HCT116 (cell line): ENCODE measurements around the gene C1orf116. TPM values are rescaled to one million over a fixed set of nuclear protein-coding genes. Genes with fewer than 3 reads are reported as not detected.

Experiments
- ATAC-seq: fragments of 200-7000 bp; cut with Tn5 transposase; 2 replicates; pipeline ENCODE4 v1.9.1; 2020; ENCODE audit warnings: mild to moderate bottlenecking, moderate library complexity
- BruUV-seq: library from RNA; stranded (reverse); fragments of 400-500 nt; replicated peaks from 2 replicates; lab custom pipeline; 2021; lab: Mats Ljungman, UMichigan
- CTCF ChIA-PET: fragments of 300-600 bp; sonication (Branson Sonifier 250); formaldehyde crosslinking; loops from one replicate; lab custom pipeline; 2021; ENCODE audit warnings: antibody characterized with exemption; lab: Charles Lee
- POLR2A ChIA-PET: fragments of 300-600, 350-600 bp; sonication (Branson Sonifier 250); formaldehyde crosslinking; loops from one replicate; lab custom pipeline; 2021; ENCODE audit warnings: antibody characterized with exemption; lab: Charles Lee
- RAD21 ChIA-PET, 2 experiments: fragments of 300-600 bp; sonication (Branson Sonifier 250); formaldehyde crosslinking; loops; one replicate each; lab custom pipeline; 2023; ENCODE audit warnings: low total read pairs in 2 of 2; ENCODE audit not compliant: uncharacterized antibody in 2 of 2, unreplicated experiment in 2 of 2, low non-redundant PET in 1 of 2; lab: Charles Lee
- DNase-seq: peaks from one replicate; pipeline ENCODE4 v3.0.0-alpha.2; 2010; ENCODE audit warnings: low read depth, low spot score
- H2AFZ ChIP-seq: fragments of 200-600 bp; shearing (Covaris generic), sonication (generic); 2 replicates; pipeline ENCODE4 v1.6.1; 2017; ENCODE audit warnings: low read depth, mixed run types, mixed read lengths, antibody characterized with exemption, low read length; ENCODE audit not compliant: poor library complexity, severe bottlenecking
- H3K27ac ChIP-seq: 2 replicates; pipeline ENCODE4 v1.5.1; 2012; ENCODE audit warnings: low read depth, low read length
- H3K27me3 ChIP-seq: fragments of 200-600 bp; sonication (generic); 2 replicates; pipeline ENCODE4 v1.6.1; 2016; ENCODE audit warnings: mixed run types, low read length, mixed read lengths; ENCODE audit not compliant: insufficient read depth
- H3K36me3 ChIP-seq, 2 experiments: fragments of 200-500 bp in 1 of 2; fragments of 200-600 bp in 1 of 2; sonication (Bioruptor generic) in 1 of 2; sonication (generic) in 1 of 2; 2 replicates each; pipeline versions ENCODE4 v1.5.1 to v1.6.1; 2014 to 2016; ENCODE audit warnings: low read length in 2 of 2, inconsistent platforms in 1 of 2, mixed read lengths in 1 of 2, mixed run types in 1 of 2; ENCODE audit not compliant: insufficient read depth in 2 of 2, control insufficient read depth in 1 of 2
- H3K4me1 ChIP-seq, 2 experiments: fragments of 200-600 bp in 1 of 2; sonication (generic) in 1 of 2; 2 replicates each; pipeline versions ENCODE4 v1.5.1 to v1.6.1; 2012 to 2017; ENCODE audit warnings: low read length in 2 of 2, inconsistent platforms in 1 of 2, mild to moderate bottlenecking in 1 of 2, mixed read lengths in 1 of 2, mixed run types in 1 of 2, moderate library complexity in 1 of 2; ENCODE audit not compliant: insufficient read depth in 2 of 2, control insufficient read depth in 1 of 2
- H3K4me2 ChIP-seq: fragments of 200-600 bp; sonication (generic); 2 replicates; pipeline ENCODE4 v1.6.1; 2017; ENCODE audit warnings: mixed run types, low read length, mixed read lengths
- H3K4me3 ChIP-seq, 2 experiments: fragments of 200-600 bp in 1 of 2; sonication (generic) in 1 of 2; replicated peaks in 1 of 2; 2 replicates each; pipeline ENCODE4 v1.5.1; 2011 to 2016; ENCODE audit warnings: low read length in 2 of 2, control low read depth in 1 of 2, low read depth in 1 of 2, mild to moderate bottlenecking in 1 of 2, mixed read lengths in 1 of 2, mixed run types in 1 of 2
- H3K79me2 ChIP-seq: fragments of 200-600 bp; sonication (generic); 2 replicates; pipeline ENCODE4 v1.6.1; 2017; ENCODE audit warnings: mild to moderate bottlenecking, mixed run types, low read length, moderate library complexity, mixed read lengths; ENCODE audit not compliant: insufficient read depth
- H3K9ac ChIP-seq: fragments of 200-600 bp; sonication (generic); 2 replicates; pipeline ENCODE4 v1.6.1; 2016; ENCODE audit warnings: low read length, mixed read lengths
- H3K9me2 ChIP-seq: fragments of 200-600 bp; sonication (generic), shearing (Covaris generic); 2 replicates; pipeline ENCODE4 v1.6.1; 2017; ENCODE audit warnings: mixed run types, mild to moderate bottlenecking, moderate library complexity; ENCODE audit not compliant: insufficient read depth
- H3K9me3 ChIP-seq, 2 experiments: fragments of 200-500 bp in 1 of 2; fragments of 200-600 bp in 1 of 2; sonication (Bioruptor generic) in 1 of 2; sonication (generic) in 1 of 2; 2 replicates each; pipeline ENCODE4 v1.6.1; 2014 to 2017; ENCODE audit warnings: low read length in 2 of 2, mixed read lengths in 2 of 2, inconsistent platforms in 1 of 2, low read depth in 1 of 2, mild to moderate bottlenecking in 1 of 2, mixed run types in 1 of 2, moderate library complexity in 1 of 2; ENCODE audit not compliant: control insufficient read depth in 1 of 2, insufficient read depth in 1 of 2
- H4K20me1 ChIP-seq: fragments of 200-600 bp; sonication (generic), shearing (Covaris generic); 2 replicates; pipeline ENCODE4 v1.6.1; 2017; ENCODE audit warnings: mixed run types, mild to moderate bottlenecking, moderate library complexity; ENCODE audit not compliant: insufficient read depth
- CBX3 ChIP-seq: IDR thresholded peaks from 2 replicates; pipeline ENCODE4 v1.6.1; 2012; ENCODE audit warnings: low read depth
- CTCF ChIP-seq, 3 experiments: fragments of 200-600 bp in 1 of 3; sonication (generic) in 1 of 3; IDR thresholded peaks in 2 of 3; conservative IDR thresholded peaks in 1 of 3; 2 replicates each; pipeline ENCODE4 v1.5.1; 2012 to 2017; ENCODE audit warnings: low read depth in 2 of 3, low read length in 2 of 3, antibody characterized with exemption in 1 of 3, borderline replicate concordance in 1 of 3, control low read depth in 1 of 3, mild to moderate bottlenecking in 1 of 3, mixed read lengths in 1 of 3, mixed run types in 1 of 3, moderate library complexity in 1 of 3; ENCODE audit not compliant: insufficient read depth in 1 of 3
- EGR1 ChIP-seq: IDR thresholded peaks from 2 replicates; pipeline ENCODE4 v1.6.1; 2012; ENCODE audit warnings: low read depth
- ELF1 ChIP-seq: IDR thresholded peaks from 2 replicates; pipeline ENCODE4 v1.6.1; 2012; ENCODE audit warnings: low read depth, borderline replicate concordance
- EZH2 ChIP-seq: fragments of 200-600 bp; sonication (generic); IDR thresholded peaks from 2 replicates; pipeline ENCODE4 v1.6.1; 2017; ENCODE audit warnings: antibody characterized with exemption, mixed run types
- EZH2phosphoT487 ChIP-seq: fragments of 200-600 bp; IDR thresholded peaks from 2 replicates; pipeline ENCODE4 v1.6.1; 2018; ENCODE audit warnings: antibody characterized with exemption, borderline replicate concordance
- FOSL1 ChIP-seq: IDR thresholded peaks from 2 replicates; pipeline ENCODE4 v1.6.1; 2012; ENCODE audit warnings: low read depth
- POLR2A ChIP-seq: IDR thresholded peaks from 2 replicates; pipeline ENCODE4 v1.7.0; 2011; ENCODE audit warnings: borderline replicate concordance; ENCODE audit not compliant: insufficient read depth, insufficient read length; ENCODE audit errors: extremely low read depth
- POLR2AphosphoS5 ChIP-seq: IDR thresholded peaks from 2 replicates; pipeline ENCODE4 v1.6.1; 2011; ENCODE audit warnings: mild to moderate bottlenecking, low read depth, low read length, moderate library complexity
- RAD21 ChIP-seq: IDR thresholded peaks from 2 replicates; pipeline ENCODE4 v1.6.1; 2012; ENCODE audit warnings: low read depth, mild to moderate bottlenecking
- REST ChIP-seq: IDR thresholded peaks from 2 replicates; pipeline ENCODE4 v1.6.1; 2012; ENCODE audit warnings: low read depth
- SRF ChIP-seq: IDR thresholded peaks from 2 replicates; pipeline ENCODE4 v1.6.1; 2012; ENCODE audit warnings: low read depth
- TCF7L2 ChIP-seq: IDR thresholded peaks from 2 replicates; pipeline ENCODE4 v1.7.0; 2011; ENCODE audit warnings: borderline replicate concordance, inconsistent platforms; ENCODE audit not compliant: insufficient read depth, insufficient read length; ENCODE audit errors: extremely low read depth
- YY1 ChIP-seq: IDR thresholded peaks from 2 replicates; pipeline ENCODE4 v1.6.1; 2011; ENCODE audit warnings: low read length, low read depth, moderate library complexity, mild to moderate bottlenecking; ENCODE audit not compliant: insufficient replicate concordance; ENCODE audit errors: extremely low read depth
- ZFX ChIP-seq: fragments of 450-650 bp; IDR thresholded peaks from 2 replicates; pipeline ENCODE4 v1.6.1; 2017
- intact Hi-C: fragments of 100-400 bp; cut with micrococcal nuclease; formaldehyde crosslinking; loops from 2 replicates; pipeline ENCODE4 v1.10.0; 2022
- total RNA-seq: library from RNA; stranded (reverse); gene quantifications from one replicate; pipeline ENCODE4 v1.2.1, GENCODE V29; 2021; ENCODE audit not compliant: unreplicated experiment
- TF ChIP-seq, protein P1 (sequence below): IDR thresholded peaks from 2 replicates; pipeline ENCODE4 v1.6.1; 2011; ENCODE audit warnings: mild to moderate bottlenecking, low read length, moderate library complexity; ENCODE audit not compliant: insufficient replicate concordance; ENCODE audit errors: extremely low read depth

The C1orf116 gene
- total RNA-seq, 1 experiment from 2014 or later, result 3.6 TPM

- intact Hi-C loops, result loop anchor here (10.0 kb wide), 1 partner anchor 594 kb away; no protein-coding TSS in a partner anchor
- no peaks in the 10 kb centered on the region for H3K79me2 ChIP-seq
- H3K4me2 ChIP-seq, result no peak overlapping the region
- TF ChIP-seq REST, result no peak
- TF ChIP-seq, protein P1, sequence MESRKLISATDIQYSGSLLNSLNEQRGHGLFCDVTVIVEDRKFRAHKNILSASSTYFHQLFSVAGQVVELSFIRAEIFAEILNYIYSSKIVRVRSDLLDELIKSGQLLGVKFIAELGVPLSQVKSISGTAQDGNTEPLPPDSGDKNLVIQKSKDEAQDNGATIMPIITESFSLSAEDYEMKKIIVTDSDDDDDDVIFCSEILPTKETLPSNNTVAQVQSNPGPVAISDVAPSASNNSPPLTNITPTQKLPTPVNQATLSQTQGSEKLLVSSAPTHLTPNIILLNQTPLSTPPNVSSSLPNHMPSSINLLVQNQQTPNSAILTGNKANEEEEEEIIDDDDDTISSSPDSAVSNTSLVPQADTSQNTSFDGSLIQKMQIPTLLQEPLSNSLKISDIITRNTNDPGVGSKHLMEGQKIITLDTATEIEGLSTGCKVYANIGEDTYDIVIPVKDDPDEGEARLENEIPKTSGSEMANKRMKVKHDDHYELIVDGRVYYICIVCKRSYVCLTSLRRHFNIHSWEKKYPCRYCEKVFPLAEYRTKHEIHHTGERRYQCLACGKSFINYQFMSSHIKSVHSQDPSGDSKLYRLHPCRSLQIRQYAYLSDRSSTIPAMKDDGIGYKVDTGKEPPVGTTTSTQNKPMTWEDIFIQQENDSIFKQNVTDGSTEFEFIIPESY, result no peak
- no peak for TF ChIP-seq CBX3
- no peak for TF ChIP-seq YY1
- TF ChIP-seq POLR2AphosphoS5, result no peak
- TF ChIP-seq EGR1, result no peak
- no peak for TF ChIP-seq FOSL1
- TF ChIP-seq POLR2A, result no peak
- TF ChIP-seq ELF1, result no peak
- no peak for TF ChIP-seq ZFX
- TF ChIP-seq TCF7L2, result no peak
- no peak for TF ChIP-seq CTCF (IDR thresholded peaks at IDR 0.05 in 2 of 3, conservative IDR thresholded peaks at IDR 0.05 in 1 of 3; ENCODE audit: borderline replicate concordance in 1 of 3, insufficient read depth in 1 of 3, low read depth in 2 of 3, low read length in 2 of 3)
- TF ChIP-seq RAD21, result no peak
- no peak for TF ChIP-seq EZH2
- no peak for TF ChIP-seq SRF
- TF ChIP-seq EZH2phosphoT487, result no peak
- no peak overlapping the region for H2AFZ ChIP-seq
- H3K27ac ChIP-seq, result no peak overlapping the region
- ChIA-PET RAD21 (no interaction called here), CTCF (interaction anchor here (1.1 to 4.8 kb wide), 3 partner anchors 99 to 419 kb away, joined by 3 to 33 read pairs (median 19); no protein-coding TSS in a partner anchor), POLR2A (no interaction called here)
- no peaks in the 10 kb centered on the region for H4K20me1 ChIP-seq
- DNase-seq (no peak), ATAC-seq (no peak)
- no peaks in the 10 kb centered on the region for H3K9me2 ChIP-seq
- 0 out of 2 replicates have a peak, but pooled peaks cover 3% of the 10 kb centered on the region for H3K27me3 ChIP-seq
- H3K9ac ChIP-seq, result no peak overlapping the region
- H3K9me3 ChIP-seq, result no peaks in the 10 kb centered on the region
- H3K4me3 ChIP-seq, result no peak overlapping the region
- H3K36me3 ChIP-seq, result no peaks in the 10 kb centered on the region
- no TSS peak for BruUV-seq
- H3K4me1 ChIP-seq, result peaks cover 0 to 4% of the 10 kb centered on the region in 2 experiments; a peak in 2 of 4 replicates
Observed at GRCh38 chr1:207081088-207081487, 48.5 kb upstream of the C1orf116 start.
